Uterine smooth muscle cell (primary cell): ENCODE results near the gene C1orf50. TPM values are rescaled to one million over a fixed set of nuclear protein-coding genes. Genes with fewer than 3 reads are reported as not detected.

Source experiments
- total RNA-seq: library from RNA; depleted of rRNA; stranded (reverse); fragments of >200 nt; gene quantifications from 2 replicates; pipeline ENCODE4 v1.2.3, GENCODE V29; 2014

Gene C1orf50
- total RNA-seq, result 4.8 and 8.2 TPM in 2 replicates

GRCh38 chr1:42766741-42767509 is at the start of gene C1orf50, which contains the start of gene P3H1:
C1orf50 (plus strand) TSS chr1:42767249; CDS start chr1:42767312, 63 bp downstream.
P3H1 (minus strand) TSS chr1:42767028; CDS start chr1:42766971, 57 bp downstream.

GRCh38 chr1:42739753-42740700 is 27.0 kb upstream of the C1orf50 start, which contains the start of gene CLDN19:
CLDN19 (minus strand) TSS chr1:42740236; CDS start chr1:42740063, 173 bp downstream.

DNA sequence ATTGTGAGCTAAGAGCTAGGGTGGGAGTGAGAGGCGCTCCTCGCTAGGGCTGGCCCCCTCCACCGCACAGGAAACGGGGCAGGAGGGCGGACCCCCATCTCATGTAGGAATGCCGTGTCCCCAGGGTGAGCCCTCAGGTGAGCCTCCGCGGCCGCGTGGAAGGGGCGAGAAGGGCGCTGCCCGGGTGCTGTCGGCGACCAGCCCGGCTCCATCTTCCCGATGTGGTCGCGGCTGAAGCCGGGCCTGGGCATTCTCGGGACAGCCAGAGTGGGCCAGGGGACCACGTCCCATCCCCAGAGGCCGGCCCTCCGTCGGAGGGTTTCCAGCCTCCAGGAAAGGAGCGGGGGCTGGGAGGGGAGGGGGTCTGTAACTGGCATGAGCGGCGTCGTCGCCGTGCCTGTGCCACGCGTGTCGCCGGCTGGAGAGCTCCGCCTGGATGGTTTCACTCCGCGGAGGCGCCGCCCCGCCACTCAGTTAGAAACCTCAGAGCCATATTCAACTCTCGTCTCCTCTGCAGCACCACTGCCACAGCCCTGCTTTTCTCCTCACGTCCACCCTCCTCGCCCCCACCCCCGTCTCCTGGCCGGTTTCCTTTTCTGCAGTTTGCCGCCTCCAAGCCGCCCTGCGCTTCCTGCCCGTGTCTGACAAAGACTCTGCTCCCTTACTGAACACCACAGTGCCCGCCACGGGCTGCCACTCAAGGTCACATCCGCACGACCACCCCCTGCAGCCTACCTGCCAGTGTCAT is 18.1 kb downstream of the C1orf50 start, which contains the start of gene TMEM269:
TMEM269 (plus strand) TSS at position 46 of the 748 bp plus-strand sequence. CDS start 4,903 bp downstream, outside the sequence.

GRCh38 chr1:42816585-42817439 is 49.8 kb downstream of the C1orf50 start, which contains the start of the genes ERMAP and SVBP:
ERMAP (plus strand) TSS chr1:42817122; CDS start chr1:42830449, 13,327 bp downstream.
SVBP (minus strand) TSS chr1:42817397; CDS start chr1:42816544, 853 bp downstream.

Other genes with a start within 250 kb of the C1orf50 start
- gene PPIH, start 108.8 kb upstream of the C1orf50 start, total RNA-seq, result 27.0 and 52.6 TPM in 2 replicates
- gene YBX1, start 84.8 kb upstream of the C1orf50 start, total RNA-seq, result 820 and 977 TPM in 2 replicates
- not detected in 2 replicates for gene CLDN19, start 27.0 kb upstream of the C1orf50 start, total RNA-seq
- 94.4 and 146 TPM in 2 replicates for gene P3H1, start 221 bp upstream of the C1orf50 start, total RNA-seq
- gene TMEM269, start 17.7 kb downstream of the C1orf50 start, total RNA-seq, result under 0.01 and 0.12 TPM in 2 replicates
- gene ERMAP, start 49.9 kb downstream of the C1orf50 start, total RNA-seq, result 10.2 and 18.2 TPM in 2 replicates
- gene SVBP, start 50.1 kb downstream of the C1orf50 start, total RNA-seq, result 13.2 and 13.4 TPM in 2 replicates
- gene ZNF691, start 79.4 kb downstream of the C1orf50 start, total RNA-seq, result 10.0 and 10.4 TPM in 2 replicates
- gene SLC2A1, start 191.6 kb downstream of the C1orf50 start, total RNA-seq, result 76.0 and 113 TPM in 2 replicates